Peyer's patch (tissue), 4 donors: ENCODE data around the gene ARHGEF7. TPM values are rescaled to one million over a fixed set of nuclear protein-coding genes. Genes with fewer than 3 reads are reported as not detected.
A peak's percentile ranks its signal among the peaks of the same experiment; 100 is the strongest.

Source experiments
- DNase-seq, 3 donors: peaks; one replicate each; pipeline ENCODE4 v3.0.0-alpha.2; 2017 to 2019
- H3K27ac ChIP-seq, 4 donors: fragments of 200-600 bp; sonication (generic); one replicate each; pipeline ENCODE4 v1.5.1; 2016 to 2019
- H3K27me3 ChIP-seq, 2 donors: fragments of 200-600 bp; sonication (generic); one replicate each; pipeline ENCODE4 v1.5.1; 2019
- H3K36me3 ChIP-seq, 3 donors: fragments of 200-600 bp; sonication (generic); one replicate each; pipeline ENCODE4 v1.5.1; 2016 to 2019
- H3K4me1 ChIP-seq, 4 donors: fragments of 200-600 bp; sonication (generic); one replicate each; pipeline ENCODE4 v1.5.1; 2016 to 2019
- H3K4me3 ChIP-seq, 4 donors: fragments of 200-600 bp; sonication (generic); 1 replicate in 3 of 4; 2 replicates in 1 of 4; pipeline ENCODE4 v1.5.1; 2016 to 2019; ENCODE audit warnings: mild to moderate bottlenecking in 1 of 4
- H3K9me3 ChIP-seq, 4 donors: fragments of 200-600 bp; sonication (generic); one replicate each; pipeline ENCODE4 v1.5.1; 2016 to 2019; ENCODE audit warnings: mild to moderate bottlenecking in 1 of 4
- POLR2A ChIP-seq, 2 donors: fragments of 450-650 bp; IDR thresholded peaks; one replicate each; pipeline ENCODE4 v1.5.1; 2017; ENCODE audit warnings: antibody characterized with exemption in 2 of 2, mild to moderate bottlenecking in 2 of 2, moderate library complexity in 2 of 2
- total RNA-seq, 4 donors: library from RNA; depleted of rRNA; stranded (reverse); fragments of >200 nt; gene quantifications; one replicate each; pipeline ENCODE4 v1.1.0, GENCODE V29; 2016
- TF ChIP-seq, protein P1 (sequence below), 6 experiments: fragments of 450-650 bp in 4 of 6; fragments of 200-600 bp in 2 of 6; sonication (generic) in 1 of 6; IDR thresholded peaks; one replicate each; pipeline ENCODE4 v1.5.1; 2017 to 2019; ENCODE audit warnings: antibody characterized with exemption in 6 of 6, mild to moderate bottlenecking in 3 of 6, moderate library complexity in 1 of 6

The ARHGEF7 gene
- total RNA-seq, 4 donors from 2014 or later = 58.1 to 117 (median 95.5) TPM

DNA sequence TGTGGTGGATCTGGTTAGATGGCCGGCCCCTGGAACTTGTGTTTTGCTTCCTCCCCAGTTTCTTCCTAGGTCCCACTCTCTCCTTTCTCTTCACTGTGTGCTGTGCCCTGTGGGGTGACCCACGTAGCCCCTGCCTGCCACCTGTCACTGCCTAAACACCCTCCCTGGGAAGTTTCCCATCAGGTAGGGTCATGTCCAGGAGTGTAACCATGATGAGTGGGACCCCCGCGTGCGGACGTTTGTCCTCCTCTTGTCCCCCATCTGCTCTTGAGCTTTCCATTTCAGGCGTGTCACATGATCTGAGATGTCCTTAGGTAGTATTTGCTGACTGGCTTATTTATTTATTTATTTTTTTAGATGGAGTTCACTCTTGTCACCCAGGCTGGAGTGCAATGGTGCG lies 61.3 kb downstream of the ARHGEF7 start:
- TF ChIP-seq, protein P1, sequence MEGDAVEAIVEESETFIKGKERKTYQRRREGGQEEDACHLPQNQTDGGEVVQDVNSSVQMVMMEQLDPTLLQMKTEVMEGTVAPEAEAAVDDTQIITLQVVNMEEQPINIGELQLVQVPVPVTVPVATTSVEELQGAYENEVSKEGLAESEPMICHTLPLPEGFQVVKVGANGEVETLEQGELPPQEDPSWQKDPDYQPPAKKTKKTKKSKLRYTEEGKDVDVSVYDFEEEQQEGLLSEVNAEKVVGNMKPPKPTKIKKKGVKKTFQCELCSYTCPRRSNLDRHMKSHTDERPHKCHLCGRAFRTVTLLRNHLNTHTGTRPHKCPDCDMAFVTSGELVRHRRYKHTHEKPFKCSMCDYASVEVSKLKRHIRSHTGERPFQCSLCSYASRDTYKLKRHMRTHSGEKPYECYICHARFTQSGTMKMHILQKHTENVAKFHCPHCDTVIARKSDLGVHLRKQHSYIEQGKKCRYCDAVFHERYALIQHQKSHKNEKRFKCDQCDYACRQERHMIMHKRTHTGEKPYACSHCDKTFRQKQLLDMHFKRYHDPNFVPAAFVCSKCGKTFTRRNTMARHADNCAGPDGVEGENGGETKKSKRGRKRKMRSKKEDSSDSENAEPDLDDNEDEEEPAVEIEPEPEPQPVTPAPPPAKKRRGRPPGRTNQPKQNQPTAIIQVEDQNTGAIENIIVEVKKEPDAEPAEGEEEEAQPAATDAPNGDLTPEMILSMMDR (IDR thresholded peaks at IDR 0.05) = no peak
- no peak for TF ChIP-seq POLR2A (IDR thresholded peaks at IDR 0.05)
- no peak for DNase-seq
- H3K4me1 ChIP-seq = peaks cover 0 to 19% (median 4%) of the 10 kb centered on the region in 4 donors
- no peak overlapping the region for H3K4me3 ChIP-seq
- no peaks in the 10 kb centered on the region for H3K36me3 ChIP-seq
- no peaks in the 10 kb centered on the region for H3K27me3 ChIP-seq
- no peaks in the 10 kb centered on the region for H3K9me3 ChIP-seq
- H3K27ac ChIP-seq = peak overlapping the region; percentile 62 to 79 (median 68)

DNA sequence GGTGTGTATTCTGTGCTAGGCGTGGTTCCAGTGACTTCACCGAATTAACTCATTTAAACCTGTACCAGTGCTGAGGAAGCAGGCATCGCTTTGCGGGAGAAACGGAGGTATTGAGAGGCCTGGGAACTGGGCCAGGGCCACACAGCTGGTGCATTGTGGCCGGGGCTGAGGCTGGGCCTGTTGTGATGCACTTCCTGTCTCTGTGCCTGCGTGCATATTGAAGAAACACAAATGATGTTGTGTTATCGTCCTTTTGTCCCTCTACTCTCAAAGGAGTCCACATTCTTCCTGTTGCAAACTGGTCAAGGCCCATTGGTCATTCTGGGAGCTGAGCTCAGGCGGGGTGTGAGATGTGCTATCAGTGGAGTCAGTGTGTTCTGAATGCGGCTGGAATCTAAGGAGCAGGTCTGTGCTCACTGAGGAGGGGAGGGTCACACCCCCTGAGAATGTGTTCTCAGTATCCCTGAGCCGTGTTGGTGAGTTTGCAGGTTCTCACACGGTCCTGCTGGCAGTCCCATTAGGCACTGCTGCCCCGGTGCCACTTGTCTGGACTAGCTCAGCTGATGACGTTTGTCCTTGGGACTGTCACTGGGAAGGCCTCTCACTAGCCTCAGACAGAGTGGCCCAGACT lies 62.1 kb downstream of the ARHGEF7 start:
- peaks cover 0 to 19% (median 4%) of the 10 kb centered on the region in 4 donors for H3K4me1 ChIP-seq
- no peaks in the 10 kb centered on the region for H3K36me3 ChIP-seq
- peak overlapping the region; percentile 62 to 79 (median 68) for H3K27ac ChIP-seq
- TF ChIP-seq, protein P1 (IDR thresholded peaks at IDR 0.05) = no peak
- peak in 1 of 2 donors; percentile 6 for TF ChIP-seq POLR2A (IDR thresholded peaks at IDR 0.05)
- no peaks in the 10 kb centered on the region for H3K27me3 ChIP-seq
- H3K4me3 ChIP-seq = no peak overlapping the region
- peak in 2 of 3 donors; percentile 64 to 87 for DNase-seq
- H3K9me3 ChIP-seq = no peaks in the 10 kb centered on the region

DNA sequence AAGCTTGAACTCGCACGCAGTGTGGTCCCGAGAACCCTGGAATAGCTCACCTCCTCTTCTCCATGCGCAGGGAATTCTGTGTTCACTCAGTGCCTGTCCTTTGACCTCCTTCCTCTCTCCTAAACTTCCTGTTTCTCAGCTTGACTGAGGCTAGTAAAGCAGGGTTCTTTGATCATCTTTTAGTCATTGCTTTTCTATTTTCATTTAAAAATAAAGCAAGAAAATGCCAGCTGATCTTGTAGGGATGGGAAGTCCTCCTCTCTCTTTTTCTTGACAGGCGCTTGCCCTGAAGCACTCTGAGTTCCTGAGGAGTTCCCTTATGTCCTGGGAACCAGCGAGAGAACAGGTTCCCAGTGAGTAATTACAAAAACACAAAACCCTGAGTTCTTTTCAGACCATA lies 62.8 kb downstream of the ARHGEF7 start:
- Histone ChIP-seq H3K27ac (peak overlapping the region; percentile 62 to 79 (median 68)), H3K4me1 (peaks cover 0 to 19% (median 4%) of the 10 kb centered on the region in 4 donors), H3K36me3 (no peaks in the 10 kb centered on the region), H3K9me3 (no peaks in the 10 kb centered on the region), H3K4me3 (no peak overlapping the region), H3K27me3 (no peaks in the 10 kb centered on the region)
- DNase-seq = no peak
- TF ChIP-seq, protein P1 (IDR thresholded peaks at IDR 0.05) = no peak
- TF ChIP-seq POLR2A (IDR thresholded peaks at IDR 0.05) = no peak

DNA sequence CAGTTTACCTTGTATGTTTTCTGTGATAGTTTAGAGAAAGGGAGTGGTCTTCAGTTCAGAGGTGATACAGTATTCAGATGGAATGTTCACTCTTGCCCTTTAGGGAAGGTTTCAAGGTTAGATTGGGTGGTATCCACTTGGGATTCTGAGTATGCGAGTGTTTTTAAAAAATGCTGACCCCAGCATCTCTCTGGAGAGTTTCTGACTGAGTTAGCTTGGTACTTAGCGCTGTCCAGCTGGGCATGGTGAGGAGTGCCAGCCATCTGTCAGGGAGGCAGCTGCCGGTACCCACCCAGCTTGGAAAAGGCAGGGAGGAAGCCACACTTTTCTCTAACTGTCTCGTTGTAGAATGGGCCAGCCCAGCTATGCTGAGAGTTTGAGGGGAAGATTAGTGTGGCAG lies 63.3 kb downstream of the ARHGEF7 start:
- Histone ChIP-seq H3K36me3 (no peaks in the 10 kb centered on the region), H3K4me1 (peaks cover 0 to 19% (median 5%) of the 10 kb centered on the region in 4 donors), H3K27ac (peak overlapping the region; percentile 58 to 71 (median 64)), H3K4me3 (no peak overlapping the region), H3K9me3 (no peaks in the 10 kb centered on the region), H3K27me3 (no peaks in the 10 kb centered on the region)
- no peak for TF ChIP-seq POLR2A (IDR thresholded peaks at IDR 0.05)
- TF ChIP-seq, protein P1 (IDR thresholded peaks at IDR 0.05) = no peak
- no peak for DNase-seq

DNA sequence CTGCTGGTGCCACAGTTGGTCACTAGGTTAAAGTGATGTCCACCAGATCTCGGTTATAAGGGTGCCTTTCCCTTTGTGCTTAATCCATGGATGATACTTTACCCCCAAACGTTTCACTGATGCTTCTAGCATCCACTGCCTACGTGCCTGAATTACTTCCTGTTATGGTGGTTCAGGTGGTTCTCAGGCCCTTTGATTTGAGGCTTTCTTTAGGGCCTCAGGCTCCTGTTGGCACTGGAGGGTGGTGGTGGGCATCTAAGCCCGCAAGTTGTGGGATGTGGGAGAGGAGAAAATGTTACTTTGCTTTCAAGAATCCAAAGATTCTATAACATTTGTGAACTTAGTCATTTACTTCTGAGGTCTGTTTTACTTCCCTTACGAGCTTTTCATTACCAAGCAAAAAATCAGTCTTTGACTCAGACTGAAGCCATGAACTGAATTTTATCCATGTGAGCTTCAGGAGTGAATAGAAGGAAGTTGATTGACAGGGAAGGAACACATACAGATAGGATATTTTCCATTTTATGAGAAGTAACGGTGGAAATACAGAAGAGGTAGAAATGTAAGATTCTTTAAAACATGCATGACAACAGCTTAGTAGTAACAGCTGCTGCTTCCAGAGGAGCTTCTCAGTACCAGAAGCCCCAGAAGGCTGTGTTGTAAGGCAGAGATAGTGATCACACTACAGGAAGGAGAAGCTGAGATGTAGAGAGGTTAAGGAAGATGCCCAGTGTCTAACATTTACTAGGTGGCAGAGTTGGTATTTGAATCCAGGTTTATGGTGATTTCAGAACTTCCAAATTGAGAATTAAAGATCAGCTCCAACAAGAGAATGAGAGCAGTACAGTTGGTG lies 65.0 kb downstream of the ARHGEF7 start:
- Histone ChIP-seq H3K36me3 (no peaks in the 10 kb centered on the region), H3K27ac (peak overlapping the region; percentile 18 to 39 (median 32)), H3K9me3 (no peaks in the 10 kb centered on the region), H3K4me3 (no peak overlapping the region), H3K4me1 (peaks cover 0 to 33% (median 15%) of the 10 kb centered on the region in 4 donors), H3K27me3 (no peaks in the 10 kb centered on the region)
- DNase-seq = no peak
- TF ChIP-seq, protein P1 (IDR thresholded peaks at IDR 0.05) = no peak
- no peak for TF ChIP-seq POLR2A (IDR thresholded peaks at IDR 0.05)
